HG03558 (cell line): ENCODE results near the gene ERC2.
A peak's percentile ranks its signal among the peaks of the same experiment; 100 is the strongest.

ENCODE experiments used
- ATAC-seq: cut with Tn5 transposase; IDR thresholded peaks from one replicate; pipeline ENCODE4 v1.9.1; 2021; ENCODE audit warnings: moderate number of reproducible peaks; ENCODE audit not compliant: unreplicated experiment; ENCODE audit errors: extremely low read depth

The ERC2 gene

DNA sequence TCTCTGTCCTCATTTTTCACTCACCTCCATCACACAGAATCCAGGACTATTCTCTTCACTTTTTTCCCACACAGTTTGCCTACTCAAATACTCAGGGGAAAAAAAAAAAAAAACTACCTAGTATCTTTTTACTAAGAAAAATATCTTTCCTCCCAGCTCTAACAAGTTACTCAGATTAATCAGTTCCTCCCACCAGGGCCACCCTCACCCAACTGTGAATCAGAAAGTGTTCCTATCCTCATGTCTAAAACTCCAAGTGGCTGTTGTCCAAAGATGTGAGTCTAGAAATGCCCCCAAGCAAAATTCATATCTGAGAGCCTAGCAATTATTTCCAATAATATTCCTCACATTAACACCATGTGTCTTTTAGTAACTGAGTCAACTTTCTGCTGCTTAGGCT is 268.0 kb downstream of the ERC2 start:
- ATAC-seq = no peak

DNA sequence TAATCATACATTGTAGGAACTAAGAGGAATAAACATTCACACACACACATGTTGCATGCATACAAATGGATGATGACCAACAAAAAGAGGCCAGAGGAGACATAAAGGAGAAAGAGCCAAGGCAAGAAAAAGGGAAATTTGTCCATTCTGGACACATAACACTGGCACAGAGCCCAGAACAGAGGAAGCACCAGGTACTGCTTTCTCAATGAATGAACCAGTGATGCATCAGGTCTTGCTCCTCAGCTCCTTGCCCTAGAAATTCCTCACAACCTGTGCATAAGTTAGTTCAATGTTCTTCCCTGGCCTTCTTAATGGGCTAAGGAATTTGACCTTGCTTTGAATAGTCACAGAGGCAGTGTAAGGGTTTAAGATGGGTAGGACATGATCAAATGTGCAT is 270.3 kb downstream of the ERC2 start:
- no peak for ATAC-seq

DNA sequence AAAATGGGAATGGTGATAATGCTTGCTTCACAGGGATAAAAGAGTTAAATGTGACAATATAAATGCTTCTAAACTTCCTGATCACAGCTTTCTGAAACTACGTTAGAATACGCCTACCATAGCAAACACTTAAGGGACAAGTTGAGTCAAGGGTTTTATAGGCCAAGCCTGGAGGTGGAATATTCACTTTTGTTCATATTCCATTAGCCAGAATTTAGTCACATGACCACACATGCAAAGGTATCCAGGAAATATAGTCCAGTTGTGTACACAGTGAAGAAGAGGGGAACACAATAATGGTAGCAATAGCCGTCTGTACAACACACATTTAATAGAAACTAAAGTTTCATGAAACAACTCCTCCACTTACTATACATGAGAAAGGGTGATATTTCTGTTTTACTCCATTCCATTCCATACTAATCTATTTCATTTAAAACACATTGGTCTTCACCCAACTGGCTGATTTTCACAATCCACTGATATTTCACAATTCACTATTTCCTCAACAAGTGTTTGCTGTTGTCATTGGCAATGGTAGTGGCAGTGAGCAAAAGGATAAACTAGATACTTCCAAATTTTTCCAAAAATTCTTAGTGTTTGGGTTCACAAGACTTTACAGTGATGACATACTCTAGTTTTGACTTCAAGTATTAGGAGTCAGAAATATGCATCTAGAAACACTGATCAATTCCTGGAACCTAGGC is 270.9 kb downstream of the ERC2 start:
- ATAC-seq = no peak

DNA sequence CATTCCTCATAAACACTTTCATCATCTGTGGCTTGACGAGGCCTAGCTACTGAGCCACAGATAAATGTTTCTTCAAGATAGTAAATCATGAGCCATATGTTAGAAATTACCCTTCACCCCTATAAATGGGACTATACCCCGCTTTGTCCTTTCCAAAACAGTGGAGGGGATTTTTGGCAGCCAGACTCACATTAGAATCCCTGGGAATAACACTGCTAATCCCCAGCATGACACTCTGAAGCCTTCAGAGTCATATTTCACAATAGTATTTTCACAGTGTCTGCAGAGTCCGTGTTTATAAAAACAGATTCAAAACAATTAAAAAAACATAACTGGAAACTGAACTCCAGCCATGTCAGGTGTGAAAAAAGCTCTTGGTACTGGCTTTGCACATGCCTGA is 271.6 kb downstream of the ERC2 start:
- no peak for ATAC-seq

DNA sequence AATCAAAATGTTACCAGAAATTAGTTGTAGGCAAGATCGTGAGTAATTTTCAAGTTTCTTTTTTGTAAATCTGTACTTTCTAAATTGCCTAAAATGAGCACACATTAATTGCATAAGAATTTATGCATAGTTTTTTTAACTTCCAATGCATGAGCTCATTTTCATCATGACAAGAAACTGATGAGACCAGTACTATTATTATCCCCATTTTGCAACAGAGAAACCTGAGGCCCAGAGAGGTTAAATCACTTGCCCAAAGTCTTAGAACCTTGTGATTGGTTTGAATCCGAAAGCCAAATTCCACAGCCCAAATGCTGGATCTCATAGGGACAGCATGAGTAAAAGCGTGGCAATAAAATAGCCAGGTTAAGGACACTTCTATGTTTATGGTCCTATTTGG is 274.7 kb downstream of the ERC2 start:
- ATAC-seq = no peak

DNA sequence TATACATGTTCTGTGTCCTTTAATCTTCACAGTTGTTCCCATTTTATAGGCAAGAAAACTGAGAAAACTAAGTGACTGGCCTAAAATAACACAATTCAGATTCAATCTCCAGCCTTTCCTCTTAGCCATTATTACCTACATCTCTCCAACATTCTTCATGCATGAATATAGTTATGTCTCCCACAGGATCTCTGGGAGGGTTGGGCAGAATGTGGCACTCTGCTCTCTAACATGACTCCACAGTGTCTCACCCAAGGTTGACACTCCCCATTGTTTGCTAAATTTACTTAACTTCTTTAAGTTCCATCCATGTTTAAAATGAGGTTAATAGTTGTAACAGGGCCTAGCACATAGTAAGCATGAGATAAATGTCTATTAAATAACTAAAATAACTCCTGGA is 276.3 kb downstream of the ERC2 start:
- no peak for ATAC-seq

DNA sequence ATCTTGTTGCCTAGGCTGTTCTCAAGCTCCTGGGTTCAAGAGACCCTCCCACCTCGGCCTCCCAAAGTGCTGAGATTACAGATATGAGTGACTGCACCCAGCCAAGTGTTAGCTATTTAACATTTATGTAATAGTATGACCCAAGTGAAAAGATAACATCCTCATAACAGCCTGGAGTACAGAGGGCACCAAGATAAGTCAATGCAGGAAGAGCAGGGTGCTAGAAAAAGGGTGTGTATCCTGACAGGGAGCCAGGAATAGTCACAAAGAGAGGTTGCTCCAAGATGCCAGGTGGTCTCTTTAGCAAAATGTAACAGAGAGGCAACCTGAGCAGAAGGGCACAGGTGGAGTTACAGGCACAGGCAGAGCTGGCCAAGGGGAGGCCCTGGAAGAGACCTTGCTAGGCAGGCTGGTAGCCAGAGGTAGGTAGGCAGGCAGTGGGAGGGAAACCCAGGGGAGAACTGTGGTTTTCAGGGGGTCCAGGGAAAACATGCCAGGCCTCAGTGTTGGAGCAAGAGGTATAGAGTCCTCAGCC is 277.4 kb downstream of the ERC2 start:
- no peak for ATAC-seq

- ATAC-seq = no peak
These were observed 278.1 kb downstream of the ERC2 start for GRCh38 chr3:56190130-56190529.

DNA sequence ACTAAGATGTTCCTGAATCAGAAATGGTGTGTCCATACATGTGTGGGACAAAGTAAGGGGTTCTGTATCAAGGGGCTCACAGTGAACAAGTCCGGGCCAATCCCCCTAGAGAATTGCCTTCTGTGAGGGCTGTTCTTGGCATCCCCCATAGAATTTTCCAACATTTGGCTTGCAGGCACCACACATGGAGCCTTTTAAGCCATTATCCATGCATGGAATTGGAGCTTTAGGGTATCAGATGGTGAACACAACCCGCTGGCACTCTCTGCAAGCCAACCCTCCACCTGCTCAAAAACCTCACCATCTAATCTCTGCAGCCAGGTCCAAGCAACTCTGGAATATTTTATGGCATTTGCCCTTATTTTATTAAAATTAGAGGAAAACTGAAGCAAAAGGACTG is 278.7 kb downstream of the ERC2 start:
- ATAC-seq = no peak

GRCh38 chr3:56188201-56188600 is 280.1 kb downstream of the ERC2 start:
- ATAC-seq = no peak

GRCh38 chr3:56187051-56187450 is 281.2 kb downstream of the ERC2 start:
- no peak for ATAC-seq

- no peak for ATAC-seq
These were observed 282.4 kb downstream of the ERC2 start for GRCh38 chr3:56185827-56186226.

DNA sequence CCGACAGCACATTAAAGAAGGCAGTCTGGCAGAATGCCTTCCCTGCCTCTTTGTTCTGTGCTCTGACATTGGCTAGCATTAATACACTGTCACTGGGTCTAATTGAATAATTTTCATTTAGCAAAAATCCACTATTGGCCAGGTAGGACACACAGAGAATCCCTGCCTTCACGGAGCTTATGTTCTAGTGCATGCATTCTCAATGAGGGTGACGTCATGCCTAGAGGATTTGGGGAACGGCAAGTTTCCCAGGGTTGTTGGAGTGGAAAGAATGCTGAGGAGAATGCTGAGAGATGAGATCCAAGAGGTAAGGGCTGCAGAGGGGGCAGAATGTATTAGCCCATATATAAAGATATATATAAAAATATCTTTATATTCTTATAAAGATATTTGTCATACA is 284.7 kb downstream of the ERC2 start:
- no peak for ATAC-seq

GRCh38 chr3:56180433-56180832 is 287.8 kb downstream of the ERC2 start:
- ATAC-seq = no peak

DNA sequence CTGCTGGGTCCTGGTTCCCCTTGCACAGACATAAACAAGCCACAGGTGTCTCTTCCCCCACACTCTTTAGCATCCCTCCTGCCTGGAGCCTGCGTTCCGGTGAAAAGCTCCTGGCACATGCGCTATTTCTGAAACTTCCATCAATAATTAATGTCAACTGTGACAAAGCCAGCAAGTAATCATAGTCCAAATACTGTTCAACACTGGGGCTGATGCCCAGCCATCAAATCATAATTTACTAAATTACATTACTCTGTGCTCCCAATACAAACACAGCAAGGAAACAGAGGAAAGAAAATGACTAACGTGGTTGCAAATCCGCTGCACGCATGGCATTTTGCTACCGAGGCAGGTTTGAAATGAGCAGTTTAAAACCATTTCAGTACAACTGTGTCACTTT is 294.7 kb downstream of the ERC2 start:
- no peak for ATAC-seq

DNA sequence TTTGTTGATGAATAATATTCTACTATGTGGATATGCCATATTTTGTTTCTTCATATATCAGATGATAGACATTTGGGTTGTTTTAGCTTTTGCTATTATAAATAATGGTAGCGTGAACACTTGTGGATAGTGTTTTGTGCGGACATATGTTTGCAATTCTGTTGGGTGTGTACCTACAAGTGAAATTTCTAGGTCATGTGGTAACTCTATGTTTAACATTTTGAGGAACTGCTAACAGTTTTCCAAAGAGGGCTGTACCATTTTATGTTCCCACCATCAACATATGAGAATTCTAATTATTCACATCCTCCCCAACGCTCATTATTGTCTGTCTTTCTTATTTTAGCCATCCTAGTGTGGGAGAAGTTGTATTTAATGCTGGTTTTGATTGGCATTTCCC is 303.8 kb downstream of the ERC2 start:
- ATAC-seq = no peak

GRCh38 chr3:56157693-56158362 is 310.4 kb downstream of the ERC2 start:
- ATAC-seq = peak; percentile 80

DNA sequence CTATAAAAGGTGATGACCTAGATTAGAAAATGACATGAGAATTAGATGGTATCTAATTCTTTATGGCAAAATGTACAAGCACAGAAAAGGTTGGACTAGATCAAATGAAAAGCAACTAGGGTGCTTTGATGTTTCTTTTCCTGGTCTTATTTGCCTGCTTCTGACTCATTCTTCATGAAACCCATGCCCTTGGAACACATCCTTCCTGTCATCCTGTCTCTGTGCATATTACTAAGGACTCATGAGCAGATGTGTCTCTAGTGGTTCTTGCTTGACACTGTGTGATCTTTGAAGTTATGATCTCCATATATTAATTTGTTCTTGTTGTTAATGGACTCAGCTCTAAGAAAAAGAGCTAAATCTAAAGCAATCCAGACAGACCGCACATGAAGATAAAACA is 314.0 kb downstream of the ERC2 start:
- ATAC-seq = no peak

DNA sequence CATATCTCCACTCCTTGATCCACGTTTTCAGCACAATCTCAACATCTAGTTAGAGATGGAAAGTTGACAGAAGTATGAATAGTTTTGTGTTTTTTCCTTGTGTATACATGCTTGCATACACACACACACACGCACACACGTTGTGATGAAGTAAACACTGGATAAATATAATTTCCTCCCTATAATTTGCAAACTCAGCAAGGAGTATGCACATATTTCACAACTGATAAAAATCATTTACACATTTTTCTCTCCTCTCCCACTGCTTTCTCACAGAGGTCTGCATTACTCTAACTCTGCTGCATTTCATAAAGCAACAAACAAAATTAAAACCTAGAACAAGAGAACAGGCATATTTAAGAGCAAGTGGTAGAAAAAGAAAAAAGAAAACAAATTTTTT is 320.9 kb downstream of the ERC2 start:
- ATAC-seq = no peak

GRCh38 chr3:56145410-56145809 is 322.9 kb downstream of the ERC2 start:
- no peak for ATAC-seq

- no peak for ATAC-seq
These were observed 323.5 kb downstream of the ERC2 start for GRCh38 chr3:56144805-56145204.

DNA sequence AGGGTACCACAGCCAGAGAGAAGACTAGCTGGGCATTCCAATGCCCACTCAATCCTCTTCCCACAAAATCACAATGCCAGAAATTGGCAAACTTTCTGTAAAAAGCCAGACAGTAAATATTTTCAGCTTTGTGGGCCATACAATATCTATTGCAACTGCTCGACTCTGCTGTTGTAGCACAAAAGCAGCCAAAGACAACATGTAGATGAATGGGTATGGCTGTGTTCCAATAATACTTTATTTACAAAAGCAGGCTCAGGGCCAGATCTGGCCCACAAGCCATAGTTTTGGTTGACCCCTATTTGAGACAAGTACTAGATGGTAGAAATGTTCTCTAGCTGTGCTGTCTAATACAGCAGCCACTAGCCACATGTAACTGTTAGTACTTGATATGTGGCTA is 330.9 kb downstream of the ERC2 start:
- no peak for ATAC-seq
